Heart left ventricle (tissue), 13 donors: Measurements from ENCODE around the gene PACRG.

Source experiments
- POLR2A ChIP-seq, 2 donors: fragments of 450-650 bp; IDR thresholded peaks; one replicate each; pipeline ENCODE4 v1.6.1; 2017; ENCODE audit warnings: antibody characterized with exemption in 2 of 2, mild to moderate bottlenecking in 2 of 2, moderate library complexity in 2 of 2
- TF ChIP-seq, protein P1 (sequence below), 12 donors: fragments of 200-600 bp; sonication (generic) in 4 of 12; IDR thresholded peaks; one replicate each; pipeline versions ENCODE4 v1.5.0 to v1.8.0; 2018 to 2022; ENCODE audit warnings: antibody characterized with exemption in 12 of 12, mild to moderate bottlenecking in 5 of 12
- donor health status: ischemic (EF 13 %, LVEDD 7.1; RV severe dilation, severe dysfunction).
- donor health status: DM: no; HTN: yes; CAD: no.
- donor health status: DM: no; HTN: no; CAD: no.
- donor health status: ischemic (EF 25% LVEDD 6.9; RV normal size, moderate dysfunction).
- donor health status: ischemic (EF 25% LVEDD 5.7; RV mildly dilated, moderate dysfunction).
- donor health status: ischemic (EF 35%, LVEDD 5.7; RV mildly dilated, moderate dysfunction).
- donor health status: nonischemic (EF 11% LVEDD 7.7; RV severe dilation, severe dysfunction).
- donor health status: DM: yes; HTN: yes; CAD: no.
- donor health status: PGD.
- donor health status: ischemic (EF 29% LVEDD 5.4; RV normal size, mild dysfunction).
- donor health status: nonischemic (EF 23%, LVEDD 6.1; RV moderate dilation, normal function).

DNA sequence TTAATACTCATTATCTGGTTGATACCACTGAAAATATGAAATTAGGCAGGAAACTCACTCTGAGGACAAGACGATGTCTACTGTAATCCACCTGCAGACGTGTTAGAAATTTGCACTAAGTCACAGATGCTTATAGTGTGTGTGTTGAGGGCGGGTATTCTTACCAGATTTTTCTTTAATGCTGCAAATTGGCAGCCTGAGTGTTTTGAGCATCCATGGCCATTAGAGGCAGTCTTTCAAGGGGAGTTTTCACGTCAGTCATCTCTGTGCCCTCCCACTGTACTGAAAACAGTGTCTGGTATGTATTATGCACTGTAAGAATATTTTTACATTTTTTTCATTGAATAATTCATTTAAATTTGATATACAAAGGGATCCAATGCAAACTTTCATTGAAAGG lies 420.2 kb downstream of the PACRG start:
- TF ChIP-seq, protein P1, sequence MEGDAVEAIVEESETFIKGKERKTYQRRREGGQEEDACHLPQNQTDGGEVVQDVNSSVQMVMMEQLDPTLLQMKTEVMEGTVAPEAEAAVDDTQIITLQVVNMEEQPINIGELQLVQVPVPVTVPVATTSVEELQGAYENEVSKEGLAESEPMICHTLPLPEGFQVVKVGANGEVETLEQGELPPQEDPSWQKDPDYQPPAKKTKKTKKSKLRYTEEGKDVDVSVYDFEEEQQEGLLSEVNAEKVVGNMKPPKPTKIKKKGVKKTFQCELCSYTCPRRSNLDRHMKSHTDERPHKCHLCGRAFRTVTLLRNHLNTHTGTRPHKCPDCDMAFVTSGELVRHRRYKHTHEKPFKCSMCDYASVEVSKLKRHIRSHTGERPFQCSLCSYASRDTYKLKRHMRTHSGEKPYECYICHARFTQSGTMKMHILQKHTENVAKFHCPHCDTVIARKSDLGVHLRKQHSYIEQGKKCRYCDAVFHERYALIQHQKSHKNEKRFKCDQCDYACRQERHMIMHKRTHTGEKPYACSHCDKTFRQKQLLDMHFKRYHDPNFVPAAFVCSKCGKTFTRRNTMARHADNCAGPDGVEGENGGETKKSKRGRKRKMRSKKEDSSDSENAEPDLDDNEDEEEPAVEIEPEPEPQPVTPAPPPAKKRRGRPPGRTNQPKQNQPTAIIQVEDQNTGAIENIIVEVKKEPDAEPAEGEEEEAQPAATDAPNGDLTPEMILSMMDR (IDR thresholded peaks at IDR 0.05) = peak in 1 of 12 donors; percentile 14
- TF ChIP-seq POLR2A (IDR thresholded peaks at IDR 0.05) = no peak
